GM19468 (cell line): ENCODE measurements around the gene POLG.
"Not testable (repeated sequence)": the region's sequence is repeated elsewhere in the genome, so short reads cannot be mapped to it uniquely, and the experiment has no call there.

Source experiments
- ATAC-seq: cut with Tn5 transposase; IDR thresholded peaks from one replicate; pipeline ENCODE4 v1.9.1; 2021; ENCODE audit warnings: mild to moderate bottlenecking, moderate library complexity, moderate number of reproducible peaks; ENCODE audit not compliant: unreplicated experiment; ENCODE audit errors: extremely low read depth

The POLG gene

GRCh38 chr15:89301304-89302089 is 33.1 kb downstream of the POLG start:
- ATAC-seq = no peak

- no peak for ATAC-seq
Observed at GRCh38 chr15:89299896-89300295, 34.7 kb downstream of the POLG start.

DNA sequence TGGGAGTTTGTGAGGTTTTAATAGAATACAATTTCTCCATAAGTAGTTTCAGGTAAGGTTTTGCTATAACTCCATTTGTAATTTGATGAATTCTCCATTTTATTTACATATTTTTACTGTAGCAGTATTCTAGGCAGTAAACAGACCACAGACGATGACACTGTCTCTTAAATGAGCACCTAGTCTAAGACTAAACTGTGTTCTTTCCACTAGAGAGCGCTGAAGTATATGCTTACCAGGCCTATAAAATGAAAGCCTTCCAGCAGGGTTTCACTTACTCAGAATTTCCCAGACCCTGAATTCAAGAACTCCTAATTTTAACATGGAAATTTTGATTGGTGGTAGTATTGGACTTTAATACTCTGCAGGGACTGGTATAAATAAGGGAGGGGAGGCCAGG is 41.6 kb downstream of the POLG start:
- no peak for ATAC-seq

- ATAC-seq = no peak
Observed at GRCh38 chr15:89291934-89292438, 42.6 kb downstream of the POLG start.

DNA sequence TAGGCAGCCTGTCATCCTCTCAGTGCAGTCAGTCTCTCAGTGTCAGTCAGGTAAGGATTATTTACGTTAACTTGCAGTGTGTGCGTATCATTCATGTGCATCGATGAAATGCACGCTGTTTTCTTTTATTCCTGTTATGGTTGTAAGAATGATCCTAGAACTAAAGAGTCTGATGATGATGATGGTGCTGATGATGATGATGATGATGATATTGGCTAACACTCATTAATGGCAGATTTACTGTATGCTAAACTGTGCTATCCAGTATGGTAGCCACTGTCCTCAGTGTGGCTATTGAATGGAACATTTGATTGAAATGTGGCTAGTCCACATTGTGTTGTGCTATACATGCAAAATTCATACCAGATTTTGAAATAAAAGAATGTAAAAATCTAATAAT is 51.4 kb downstream of the POLG start:
- ATAC-seq = no peak

DNA sequence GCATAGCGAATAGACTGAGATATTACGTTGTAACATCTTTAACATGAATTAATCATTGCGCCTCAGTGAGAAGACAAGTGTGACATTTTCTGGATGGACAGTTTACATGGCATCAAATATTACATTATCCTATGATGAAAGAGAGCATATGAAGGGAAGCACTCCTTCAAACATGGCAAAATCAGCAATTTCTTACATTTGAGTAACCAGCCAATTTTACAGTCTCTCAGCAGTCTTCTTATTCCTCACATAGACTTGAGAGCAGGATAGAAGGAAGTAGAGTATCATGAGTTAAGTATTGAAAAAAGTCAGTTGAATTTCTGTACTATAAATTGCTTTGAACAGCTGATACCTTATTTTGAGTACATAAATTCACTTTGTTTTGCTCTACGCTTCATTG is 52.0 kb downstream of the POLG start:
- ATAC-seq = no peak

GRCh38 chr15:89278307-89278706 is 56.3 kb downstream of the POLG start:
- ATAC-seq = no peak

- ATAC-seq = not testable (repeated sequence)
Observed at GRCh38 chr15:89277281-89277680, 57.3 kb downstream of the POLG start.
